Uterus (tissue), 2 donors: ENCODE measurements around the gene IFIT1B.

Source experiments
- POLR2A ChIP-seq, 2 donors: fragments of 450-650 bp; IDR thresholded peaks; one replicate each; pipeline ENCODE4 v1.6.1; 2016; ENCODE audit warnings: antibody characterized with exemption in 2 of 2, mild to moderate bottlenecking in 1 of 2, moderate library complexity in 1 of 2
- TF ChIP-seq, protein P1 (sequence below), 4 experiments: fragments of 200-600 bp in 2 of 4; fragments of 450-650 bp in 2 of 4; sonication (generic) in 2 of 4; IDR thresholded peaks; one replicate each; pipeline ENCODE4 v1.5.1; 2016 to 2019; ENCODE audit warnings: antibody characterized with exemption in 4 of 4, mild to moderate bottlenecking in 2 of 4, moderate library complexity in 1 of 4

DNA sequence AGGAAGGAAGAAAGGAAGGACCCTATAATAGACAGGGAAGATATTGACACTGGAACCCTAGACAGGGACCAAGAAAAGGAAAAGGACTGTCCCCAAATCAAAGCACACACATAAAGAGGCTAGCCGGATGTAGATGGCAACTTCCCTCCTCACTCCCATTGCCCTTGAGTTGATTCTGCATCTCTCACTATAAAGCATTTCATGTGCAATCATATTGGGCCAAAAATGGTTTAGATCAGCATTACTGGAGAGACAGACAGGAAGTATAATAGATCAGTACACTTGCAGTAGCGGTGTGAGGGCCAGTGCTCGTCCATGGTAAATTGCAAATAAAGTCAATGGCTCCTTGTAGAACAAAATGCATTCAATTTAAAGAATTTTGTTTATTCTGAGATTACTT, 41.6 kb upstream of the IFIT1B start:
- TF ChIP-seq, protein P1, sequence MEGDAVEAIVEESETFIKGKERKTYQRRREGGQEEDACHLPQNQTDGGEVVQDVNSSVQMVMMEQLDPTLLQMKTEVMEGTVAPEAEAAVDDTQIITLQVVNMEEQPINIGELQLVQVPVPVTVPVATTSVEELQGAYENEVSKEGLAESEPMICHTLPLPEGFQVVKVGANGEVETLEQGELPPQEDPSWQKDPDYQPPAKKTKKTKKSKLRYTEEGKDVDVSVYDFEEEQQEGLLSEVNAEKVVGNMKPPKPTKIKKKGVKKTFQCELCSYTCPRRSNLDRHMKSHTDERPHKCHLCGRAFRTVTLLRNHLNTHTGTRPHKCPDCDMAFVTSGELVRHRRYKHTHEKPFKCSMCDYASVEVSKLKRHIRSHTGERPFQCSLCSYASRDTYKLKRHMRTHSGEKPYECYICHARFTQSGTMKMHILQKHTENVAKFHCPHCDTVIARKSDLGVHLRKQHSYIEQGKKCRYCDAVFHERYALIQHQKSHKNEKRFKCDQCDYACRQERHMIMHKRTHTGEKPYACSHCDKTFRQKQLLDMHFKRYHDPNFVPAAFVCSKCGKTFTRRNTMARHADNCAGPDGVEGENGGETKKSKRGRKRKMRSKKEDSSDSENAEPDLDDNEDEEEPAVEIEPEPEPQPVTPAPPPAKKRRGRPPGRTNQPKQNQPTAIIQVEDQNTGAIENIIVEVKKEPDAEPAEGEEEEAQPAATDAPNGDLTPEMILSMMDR (IDR thresholded peaks at IDR 0.05) = no peak
- no peak for TF ChIP-seq POLR2A (IDR thresholded peaks at IDR 0.05)
